ENCODE data around the gene CDKAL1. TPM values are rescaled to one million over a fixed set of nuclear protein-coding genes. Genes with fewer than 3 reads are reported as not detected.

CDKAL1 gene
- total and polyA plus RNA-seq, 2 of the 13 experiments (the other 11 are each of a cell fraction or from before 2014, with no cell fraction given): 9.5 to 27.7 TPM

- no peak for TF ChIP-seq PRDM15 (CRISPR knock-in tag; IDR thresholded peaks at IDR 0.05)
- no peak for TF ChIP-seq MNT (IDR thresholded peaks at IDR 0.05)
- no peak for TF ChIP-seq ZSCAN29 (CRISPR knock-in tag; conservative IDR thresholded peaks at IDR 0.05)
- no peak for TF ChIP-seq ATF1 (CRISPR knock-in tag; IDR thresholded peaks at IDR 0.05)
- no peak for TF ChIP-seq GTF3A (CRISPR knock-in tag; conservative IDR thresholded peaks at IDR 0.05)
- TF ChIP-seq PPARG (CRISPR knock-in tag; conservative IDR thresholded peaks at IDR 0.05): no peak
- TF ChIP-seq MIXL1 (CRISPR knock-in tag; IDR thresholded peaks at IDR 0.05): peak; percentile 98
- no peak for TF ChIP-seq ZNF501 (CRISPR knock-in tag; IDR thresholded peaks at IDR 0.05)
- TF ChIP-seq ZNF577 (CRISPR knock-in tag; IDR thresholded peaks at IDR 0.05; ENCODE audit: borderline replicate concordance, low read depth): no peak
- TF ChIP-seq POLR2AphosphoS5 (IDR thresholded peaks at IDR 0.05; ENCODE audit: low read depth, low read length): no peak
- TF ChIP-seq POLR2AphosphoS2 (IDR thresholded peaks at IDR 0.05; ENCODE audit: low read depth, low read length): no peak
- TF ChIP-seq BRF2 (CRISPR knock-in tag; IDR thresholded peaks at IDR 0.05): no peak
- no peak for TF ChIP-seq NRL (CRISPR knock-in tag; IDR thresholded peaks at IDR 0.05; ENCODE audit: borderline replicate concordance)
- TF ChIP-seq ATF7-NPFF (CRISPR knock-in tag; IDR thresholded peaks at IDR 0.05; ENCODE audit: low read depth): no peak
- no peak for TF ChIP-seq SNAPC2 (CRISPR knock-in tag; IDR thresholded peaks at IDR 0.05)
- TF ChIP-seq ATF7 (IDR thresholded peaks at IDR 0.05): no peak
- TF ChIP-seq ATF7 (CRISPR knock-in tag; IDR thresholded peaks at IDR 0.05): no peak
- no peak for TF ChIP-seq FIP1L1 (IDR thresholded peaks at IDR 0.05; ENCODE audit: borderline replicate concordance, insufficient read depth, low read depth, low read length)
- TF ChIP-seq ZNF18 (CRISPR knock-in tag; IDR thresholded peaks at IDR 0.05; ENCODE audit: insufficient replicate concordance): no peak
- TF ChIP-seq MAFF (IDR thresholded peaks at IDR 0.05; ENCODE audit: low read depth, low read length): no peak
- TF ChIP-seq ZNF468 (CRISPR knock-in tag; IDR thresholded peaks at IDR 0.05): no peak
Observed at GRCh38 chr6:21208081-21208795, 674.0 kb downstream of the CDKAL1 start (continued).
